ENCODE data around the gene RALB.

GRCh38 chr2:120305937-120306490 is 53.4 kb downstream of the RALB start:
- TF ChIP-seq POLR2AphosphoS5 (IDR thresholded peaks at IDR 0.05), result no peak
- TF ChIP-seq, protein P1, sequence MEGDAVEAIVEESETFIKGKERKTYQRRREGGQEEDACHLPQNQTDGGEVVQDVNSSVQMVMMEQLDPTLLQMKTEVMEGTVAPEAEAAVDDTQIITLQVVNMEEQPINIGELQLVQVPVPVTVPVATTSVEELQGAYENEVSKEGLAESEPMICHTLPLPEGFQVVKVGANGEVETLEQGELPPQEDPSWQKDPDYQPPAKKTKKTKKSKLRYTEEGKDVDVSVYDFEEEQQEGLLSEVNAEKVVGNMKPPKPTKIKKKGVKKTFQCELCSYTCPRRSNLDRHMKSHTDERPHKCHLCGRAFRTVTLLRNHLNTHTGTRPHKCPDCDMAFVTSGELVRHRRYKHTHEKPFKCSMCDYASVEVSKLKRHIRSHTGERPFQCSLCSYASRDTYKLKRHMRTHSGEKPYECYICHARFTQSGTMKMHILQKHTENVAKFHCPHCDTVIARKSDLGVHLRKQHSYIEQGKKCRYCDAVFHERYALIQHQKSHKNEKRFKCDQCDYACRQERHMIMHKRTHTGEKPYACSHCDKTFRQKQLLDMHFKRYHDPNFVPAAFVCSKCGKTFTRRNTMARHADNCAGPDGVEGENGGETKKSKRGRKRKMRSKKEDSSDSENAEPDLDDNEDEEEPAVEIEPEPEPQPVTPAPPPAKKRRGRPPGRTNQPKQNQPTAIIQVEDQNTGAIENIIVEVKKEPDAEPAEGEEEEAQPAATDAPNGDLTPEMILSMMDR (IDR thresholded peaks at IDR 0.05), result no peak
